SK-N-SH treated with all-trans-retinoic acid at 6 μM for 48 hours (cell line): ENCODE results near the gene SBK1.
A peak's percentile ranks its signal among the peaks of the same experiment; 100 is the strongest.

ENCODE experiments used
- ATAC-seq: fragments of 200-7000 bp; cut with Tn5 transposase; 3 replicates; pipeline ENCODE4 v1.9.1; 2020; ENCODE audit warnings: mild to moderate bottlenecking, moderate library complexity
- ARNTL ChIP-seq: fragments of 450-650 bp; formaldehyde crosslinking; IDR thresholded peaks from 2 replicates; pipeline ENCODE4 v1.5.0; 2020; ENCODE audit warnings: low read depth, mild to moderate bottlenecking, moderate library complexity, borderline replicate concordance
- BACH2 ChIP-seq: fragments of 250-450 bp; sonication (Bioruptor Pico); IDR thresholded peaks from 2 replicates; pipeline ENCODE4 v1.9.0; 2021; ENCODE audit warnings: mild to moderate bottlenecking, borderline replicate concordance
- CREB5 ChIP-seq: fragments of 250-450 bp; sonication (Bioruptor Pico); IDR thresholded peaks from 2 replicates; pipeline ENCODE4 v1.5.1; 2020; ENCODE audit warnings: low read depth, mild to moderate bottlenecking, moderate library complexity
- CSDC2 ChIP-seq: fragments of 250-450 bp; sonication (Bioruptor Pico); IDR thresholded peaks from 2 replicates; pipeline ENCODE4 v1.5.0; 2020; ENCODE audit warnings: mild to moderate bottlenecking, moderate library complexity
- CSRNP3 ChIP-seq: fragments of 250-450 bp; sonication (Bioruptor Pico); IDR thresholded peaks from 2 replicates; pipeline ENCODE4 v1.5.1; 2021; ENCODE audit warnings: mild to moderate bottlenecking, moderate library complexity
- GLIS3 ChIP-seq: fragments of 250-450 bp; sonication (Bioruptor Pico); IDR thresholded peaks from 2 replicates; pipeline ENCODE4 v1.5.0; 2020; ENCODE audit warnings: mild to moderate bottlenecking, moderate library complexity
- ISL1 ChIP-seq: fragments of 250-450 bp; sonication (Bioruptor Pico); IDR thresholded peaks from 2 replicates; pipeline ENCODE4 v2.1.2; 2022; ENCODE audit warnings: mild to moderate bottlenecking, moderate library complexity
- OSR1 ChIP-seq: fragments of 250-450 bp; sonication (Bioruptor Pico); IDR thresholded peaks from 2 replicates; pipeline ENCODE4 v1.8.0; 2022; ENCODE audit warnings: moderate library complexity, mild to moderate bottlenecking, inconsistent platforms
- PATZ1 ChIP-seq: fragments of 250-450 bp; sonication (Bioruptor Pico); IDR thresholded peaks from 2 replicates; pipeline ENCODE4 v1.8.0; 2020; ENCODE audit warnings: mild to moderate bottlenecking, moderate library complexity, borderline replicate concordance
- POU6F1 ChIP-seq: fragments of 250-450 bp; sonication (Bioruptor Pico); IDR thresholded peaks from 2 replicates; pipeline ENCODE4 v1.8.0; 2021; ENCODE audit warnings: low read depth, mild to moderate bottlenecking, moderate library complexity, borderline replicate concordance
- PPARA ChIP-seq: fragments of 250-450 bp; sonication (Bioruptor Pico); IDR thresholded peaks from 2 replicates; pipeline ENCODE4 v1.5.0; 2020; ENCODE audit warnings: mild to moderate bottlenecking, borderline replicate concordance
- SNAI2 ChIP-seq: fragments of 250-450 bp; sonication (Bioruptor Pico); IDR thresholded peaks from 2 replicates; pipeline ENCODE4 v1.5.0; 2020; ENCODE audit warnings: mild to moderate bottlenecking, moderate library complexity
- TCF4 ChIP-seq: fragments of 250-450 bp; sonication (Bioruptor Pico); IDR thresholded peaks from 2 replicates; pipeline ENCODE4 v1.8.0; 2021; ENCODE audit warnings: mild to moderate bottlenecking, moderate library complexity, borderline replicate concordance
- TOX ChIP-seq: fragments of 250-450 bp; sonication (Bioruptor Pico); IDR thresholded peaks from 2 replicates; pipeline ENCODE4 v1.8.0; 2021; ENCODE audit warnings: mild to moderate bottlenecking, moderate library complexity, borderline replicate concordance
- TSHZ2 ChIP-seq: fragments of 250-450 bp; sonication (Bioruptor Pico); IDR thresholded peaks from 2 replicates; pipeline ENCODE4 v1.5.0; 2020; ENCODE audit warnings: mild to moderate bottlenecking, moderate library complexity
- ZFP3 ChIP-seq: fragments of 250-450 bp; sonication (Bioruptor Pico); IDR thresholded peaks from 2 replicates; pipeline ENCODE4 v1.5.0; 2020; ENCODE audit warnings: mild to moderate bottlenecking, moderate library complexity
- ZFP30 ChIP-seq: fragments of 450-650 bp; formaldehyde crosslinking; IDR thresholded peaks from 2 replicates; pipeline ENCODE4 v1.5.0; 2022; ENCODE audit warnings: mild to moderate bottlenecking, moderate library complexity
- ZNF565 ChIP-seq: fragments of 450-650 bp; formaldehyde crosslinking; conservative IDR thresholded peaks from 2 replicates; pipeline ENCODE4 v1.5.0; 2020; ENCODE audit warnings: low read depth, mild to moderate bottlenecking, moderate library complexity
- ZNF70 ChIP-seq: fragments of 450-650 bp; formaldehyde crosslinking; IDR thresholded peaks from 2 replicates; pipeline ENCODE4 v1.5.0; 2020; ENCODE audit warnings: mild to moderate bottlenecking, moderate library complexity
- ZNF8 ChIP-seq: fragments of 450-650 bp; formaldehyde crosslinking; IDR thresholded peaks from 2 replicates; pipeline ENCODE4 v1.5.0; 2020; ENCODE audit warnings: mild to moderate bottlenecking, moderate library complexity

SBK1 gene

GRCh38 chr16:28321700-28322411 lies 29.5 kb downstream of the SBK1 start:
- TF ChIP-seq CSRNP3 (CRISPR knock-in tag) = no peak
- no peak for TF ChIP-seq ZFP3 (CRISPR knock-in tag)
- no peak for TF ChIP-seq ISL1 (CRISPR knock-in tag)
- TF ChIP-seq TSHZ2 (CRISPR knock-in tag) = no peak
- no peak for TF ChIP-seq TCF4 (CRISPR knock-in tag)
- no peak for TF ChIP-seq BACH2 (CRISPR knock-in tag)
- no peak for TF ChIP-seq PATZ1 (CRISPR knock-in tag)
- TF ChIP-seq GLIS3 (CRISPR knock-in tag) = no peak
- TF ChIP-seq TOX (CRISPR knock-in tag) = no peak
- TF ChIP-seq OSR1 = no peak
- TF ChIP-seq SNAI2 (CRISPR knock-in tag) = no peak
- no peak for TF ChIP-seq ZNF70 (CRISPR knock-in tag)
- no peak for TF ChIP-seq PPARA
- no peak for TF ChIP-seq CREB5 (CRISPR knock-in tag)
- TF ChIP-seq ZNF565 (CRISPR knock-in tag) = no peak
- no peak for TF ChIP-seq ZFP30 (CRISPR knock-in tag)
- TF ChIP-seq ARNTL = no peak
- no peak for TF ChIP-seq ZNF8 (CRISPR knock-in tag)
- peak; percentile 86 for ATAC-seq

GRCh38 chr16:28324235-28324886 lies 32.0 kb downstream of the SBK1 start:
- no peak for ATAC-seq

GRCh38 chr16:28324887-28325279 lies 32.6 kb downstream of the SBK1 start:
- ATAC-seq = no peak
- TF ChIP-seq ZFP30 (CRISPR knock-in tag) (no peak), TSHZ2 (CRISPR knock-in tag) (no peak), BACH2 (CRISPR knock-in tag) (no peak), CSDC2 (CRISPR knock-in tag) (no peak), POU6F1 (CRISPR knock-in tag) (no peak), TOX (CRISPR knock-in tag) (no peak), ZFP3 (CRISPR knock-in tag) (no peak), PPARA (no peak), GLIS3 (CRISPR knock-in tag) (no peak)

More at GRCh38 chr16:28324235-28324886, 32.0 kb downstream of the SBK1 start:
- TF ChIP-seq CSRNP3 (CRISPR knock-in tag) (no peak), ZFP30 (CRISPR knock-in tag) (no peak)
